ENCODE results near the gene HDHD5.

GRCh38 chr22:17152971-17153370 is 6.1 kb downstream of the HDHD5 start:
- TF ChIP-seq CSDC2 (CRISPR knock-in tag; IDR thresholded peaks at IDR 0.05) (no peak), ZNF8 (CRISPR knock-in tag; IDR thresholded peaks at IDR 0.05) (no peak), ZFP3 (CRISPR knock-in tag; IDR thresholded peaks at IDR 0.05) (no peak), ARNTL (CRISPR knock-in tag; IDR thresholded peaks at IDR 0.05; ENCODE audit: borderline replicate concordance, low read depth) (no peak), RARB (CRISPR knock-in tag; IDR thresholded peaks at IDR 0.05) (no peak), PPARA (CRISPR knock-in tag; IDR thresholded peaks at IDR 0.05; ENCODE audit: borderline replicate concordance) (no peak), PATZ1 (CRISPR knock-in tag; IDR thresholded peaks at IDR 0.05; ENCODE audit: borderline replicate concordance) (no peak), GLIS3 (CRISPR knock-in tag; IDR thresholded peaks at IDR 0.05) (no peak), ZFP30 (CRISPR knock-in tag; IDR thresholded peaks at IDR 0.05) (no peak)
